GM21447 (cell line): ENCODE data around the gene SGTA.
A peak's percentile ranks its signal among the peaks of the same experiment; 100 is the strongest.

ENCODE experiments used
- ATAC-seq: cut with Tn5 transposase; IDR thresholded peaks from one replicate; pipeline ENCODE4 v1.9.1; 2021; ENCODE audit not compliant: unreplicated experiment

Gene SGTA

DNA sequence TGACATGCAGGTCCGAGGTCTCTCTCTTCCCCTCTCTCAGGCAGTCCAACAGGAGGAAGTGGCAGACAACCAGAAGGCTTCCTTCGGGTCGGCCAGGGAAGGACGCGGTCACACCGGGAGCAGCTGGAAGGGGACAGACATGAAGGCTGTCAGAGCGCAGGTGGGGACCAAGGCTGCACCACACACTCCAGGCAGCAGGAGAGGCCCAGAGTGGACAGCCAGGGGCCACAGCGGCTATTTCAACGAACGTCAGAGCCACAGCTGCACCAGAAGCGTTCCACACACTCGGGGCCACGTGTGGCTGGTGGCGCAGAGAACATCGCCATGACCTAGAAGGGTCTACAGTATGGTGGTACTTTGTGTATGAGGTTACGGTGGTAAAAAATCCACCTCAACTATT is 27.3 kb downstream of the SGTA start:
- no peak for ATAC-seq

DNA sequence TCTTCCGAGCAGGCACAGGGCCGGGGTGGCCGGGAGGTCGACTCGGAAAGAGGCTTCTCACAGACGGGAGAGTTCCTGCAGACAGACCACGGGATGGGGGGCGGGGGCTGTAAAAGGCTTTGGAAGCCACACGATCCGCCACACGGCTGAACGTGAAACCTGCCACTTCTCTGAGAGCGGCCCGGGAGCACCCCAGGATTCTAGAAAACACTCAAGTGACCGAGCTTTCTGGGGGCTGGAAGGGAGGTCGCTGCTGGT is 27.7 kb downstream of the SGTA start:
- ATAC-seq: no peak

- ATAC-seq: no peak
These were observed 28.2 kb downstream of the SGTA start for GRCh38 chr19:2754659-2755447.

GRCh38 chr19:2751438-2751830 is 31.6 kb downstream of the SGTA start:
- ATAC-seq: no peak

GRCh38 chr19:2750808-2751437 is 32.1 kb downstream of the SGTA start:
- no peak for ATAC-seq

GRCh38 chr19:2747349-2747748 is 35.7 kb downstream of the SGTA start:
- no peak for ATAC-seq

GRCh38 chr19:2744113-2744512 is 39.0 kb downstream of the SGTA start:
- ATAC-seq: no peak

GRCh38 chr19:2743099-2743498 is 40.0 kb downstream of the SGTA start:
- ATAC-seq: no peak

- ATAC-seq: no peak
These were observed 42.8 kb downstream of the SGTA start for GRCh38 chr19:2740314-2740656.

GRCh38 chr19:2739602-2740313 is 43.3 kb downstream of the SGTA start, which contains the start of gene SLC39A3:
Gene SLC39A3, minus strand, starts transcription at chr19:2740017. Its CDS starts 2,760 bp downstream, at chr19:2737257.
- peak; percentile 90 for ATAC-seq

- ATAC-seq: no peak
These were observed 46.4 kb downstream of the SGTA start for GRCh38 chr19:2736550-2737190.

- no peak for ATAC-seq
These were observed 47.7 kb downstream of the SGTA start for GRCh38 chr19:2735374-2735773.

- no peak for ATAC-seq
These were observed 48.3 kb downstream of the SGTA start for GRCh38 chr19:2734589-2735288.

- no peak for ATAC-seq
These were observed 49.0 kb downstream of the SGTA start for GRCh38 chr19:2733930-2734588.

GRCh38 chr19:2732883-2733282 is 50.2 kb downstream of the SGTA start:
- no peak for ATAC-seq

DNA sequence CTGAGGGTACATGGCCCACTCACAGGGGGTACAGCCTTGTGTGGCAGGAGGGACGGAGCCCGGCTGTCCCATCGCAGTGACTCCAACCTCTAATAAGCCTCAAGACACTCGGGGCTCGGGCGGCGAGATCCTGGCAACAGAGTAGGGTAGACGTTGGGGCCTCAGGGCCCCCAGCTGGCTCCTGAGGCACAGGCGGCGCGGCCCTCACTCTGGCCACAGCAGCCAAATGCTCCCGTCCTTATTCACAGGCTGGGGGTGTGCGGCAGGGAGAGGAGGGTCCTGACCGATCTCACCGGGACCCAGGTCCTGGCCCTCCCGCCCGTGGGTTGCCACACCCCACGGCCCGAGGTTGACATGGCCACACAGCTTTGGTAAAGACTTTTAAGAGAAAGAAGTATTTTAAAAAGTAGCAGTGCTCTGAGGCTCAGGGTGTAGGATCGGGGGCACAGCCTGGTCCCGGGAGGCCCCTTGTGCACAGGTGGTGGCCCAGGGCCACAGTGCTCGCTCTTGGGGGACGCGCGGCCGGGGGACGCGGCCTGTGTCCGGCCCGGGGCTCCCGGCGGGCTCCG is 50.8 kb downstream of the SGTA start:
- ATAC-seq: no peak

GRCh38 chr19:2731181-2731995 is 51.7 kb downstream of the SGTA start:
- no peak for ATAC-seq

DNA sequence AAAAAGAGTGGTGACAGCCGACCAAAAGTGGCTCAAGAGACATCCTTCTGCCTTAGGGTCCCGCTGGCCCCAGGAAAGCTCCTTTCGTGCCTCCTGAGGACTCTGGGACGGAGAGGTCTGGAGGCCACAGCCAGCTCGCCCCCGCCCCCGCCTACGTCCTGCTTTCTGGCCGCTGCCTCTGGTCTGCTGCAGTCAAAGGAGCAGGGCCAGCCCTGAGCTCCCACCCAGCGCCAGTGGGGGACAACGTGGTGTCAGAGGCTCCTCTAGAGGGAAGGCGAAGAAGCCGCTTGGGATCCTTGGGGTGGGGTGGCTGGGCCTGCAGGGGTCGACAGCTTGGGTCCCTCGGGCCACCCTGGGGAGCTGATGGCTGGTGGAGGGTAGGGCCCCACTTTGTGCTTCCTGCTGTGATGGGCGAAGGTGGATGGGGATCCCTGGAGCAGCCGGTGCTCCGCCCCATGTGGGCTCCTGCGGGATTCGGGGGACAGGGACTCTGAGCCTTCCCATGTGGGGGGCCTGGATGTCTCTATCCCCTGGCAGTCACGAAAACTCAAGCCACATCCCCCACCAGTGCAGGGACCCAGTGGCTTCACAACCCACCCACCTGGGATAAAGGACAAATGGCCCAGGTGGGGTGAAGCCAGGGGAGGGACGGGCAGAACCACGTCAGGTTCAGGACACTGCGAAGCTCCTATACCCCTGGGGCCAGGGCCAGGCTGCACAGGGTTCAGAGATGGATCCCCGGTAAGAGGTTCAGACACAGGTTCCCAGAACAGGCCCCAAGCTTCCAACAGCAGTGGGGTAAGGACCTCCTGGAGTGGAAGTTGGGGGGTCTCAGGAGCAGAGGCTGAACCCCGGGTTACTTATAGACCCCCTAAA is 52.9 kb downstream of the SGTA start:
- ATAC-seq: no peak
